Kidney glomerular epithelial cell (primary cell): ENCODE results near the gene AUTS2.

Source experiments
- DNase-seq: peaks from one replicate; lab custom pipeline; 2025; lab: John Stamatoyannopoulos, UW

The AUTS2 gene

DNA sequence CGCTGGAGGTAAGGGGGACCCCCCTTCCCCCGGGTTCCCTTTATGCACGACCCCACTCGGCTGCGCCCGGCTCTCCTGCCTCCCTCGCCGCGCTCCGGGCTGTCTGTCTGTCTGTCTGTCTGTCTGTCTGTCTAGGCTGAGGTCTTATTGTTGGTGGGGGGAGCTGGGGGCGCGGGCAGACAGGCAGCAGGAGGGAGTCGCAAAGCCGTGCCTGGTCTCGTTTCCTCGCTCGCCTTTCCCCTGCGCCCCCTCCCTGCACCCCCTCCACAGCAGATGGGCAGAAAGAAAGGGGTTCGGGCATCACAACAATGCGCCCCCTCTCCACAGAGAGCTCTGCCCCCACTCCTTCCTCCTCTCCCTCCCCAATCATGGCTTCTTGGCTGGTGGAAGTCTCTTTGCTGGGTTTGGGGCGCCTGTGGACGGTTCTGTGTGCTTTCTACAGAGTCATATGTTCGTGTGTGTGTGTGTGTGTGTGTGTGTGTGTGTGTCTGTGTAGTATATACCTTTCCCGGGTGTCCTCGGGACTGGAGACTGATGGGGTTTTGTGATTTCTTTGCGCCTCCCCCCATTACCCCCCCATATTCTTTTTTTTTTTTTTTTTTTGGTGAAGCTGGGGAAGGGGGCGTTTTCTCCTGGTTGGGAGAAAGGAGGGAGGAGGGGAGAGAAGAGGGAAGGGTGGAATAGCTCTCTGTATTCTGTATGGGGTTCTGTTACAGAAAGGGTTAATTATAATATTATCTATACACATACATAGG lies 1.9 kb downstream of the AUTS2 start:
- DNase-seq: no peak

DNA sequence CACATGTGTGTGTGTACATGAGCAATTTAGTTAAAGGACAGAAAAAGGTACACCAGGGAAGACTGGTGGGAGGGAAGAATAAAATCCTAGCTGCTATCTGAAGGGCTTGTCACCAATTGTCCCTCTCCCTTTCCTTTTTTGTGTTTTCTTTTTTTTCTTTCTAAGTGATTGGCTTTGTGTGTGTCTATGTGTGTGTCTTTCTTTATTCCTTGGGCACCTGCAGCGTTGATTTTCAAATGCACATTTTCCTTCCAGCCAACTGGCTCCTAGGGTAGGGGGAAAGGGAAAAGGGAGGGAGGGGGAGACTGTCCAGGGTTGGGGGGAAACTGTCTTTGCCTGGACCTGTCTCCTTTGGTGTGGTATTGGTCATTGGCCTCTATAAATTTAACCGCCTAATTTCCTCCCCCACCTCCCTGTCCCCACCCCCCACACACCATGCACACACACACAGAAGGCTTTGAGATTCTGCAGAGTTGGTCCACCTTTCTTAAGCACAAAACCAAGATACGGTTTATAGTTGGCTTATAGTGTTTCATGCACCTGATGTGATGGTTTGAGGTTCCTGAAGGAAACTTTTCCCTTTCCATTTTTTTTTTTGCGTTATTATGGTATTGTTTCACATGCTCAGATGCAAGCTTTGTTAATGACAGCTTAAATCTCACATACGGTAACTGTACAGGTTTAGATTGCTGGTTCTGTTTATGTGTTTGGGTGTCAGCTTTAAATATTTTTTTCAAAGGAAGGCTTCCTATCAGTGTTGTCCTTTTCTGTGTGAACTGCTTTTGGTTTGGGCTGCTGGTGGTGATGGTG lies 2.6 kb downstream of the AUTS2 start:
- no peak for DNase-seq

- DNase-seq: no peak
Observed at GRCh38 chr7:69602522-69602921, 4.2 kb downstream of the AUTS2 start.

GRCh38 chr7:69603351-69603750 lies 5.1 kb downstream of the AUTS2 start:
- DNase-seq: no peak

DNA sequence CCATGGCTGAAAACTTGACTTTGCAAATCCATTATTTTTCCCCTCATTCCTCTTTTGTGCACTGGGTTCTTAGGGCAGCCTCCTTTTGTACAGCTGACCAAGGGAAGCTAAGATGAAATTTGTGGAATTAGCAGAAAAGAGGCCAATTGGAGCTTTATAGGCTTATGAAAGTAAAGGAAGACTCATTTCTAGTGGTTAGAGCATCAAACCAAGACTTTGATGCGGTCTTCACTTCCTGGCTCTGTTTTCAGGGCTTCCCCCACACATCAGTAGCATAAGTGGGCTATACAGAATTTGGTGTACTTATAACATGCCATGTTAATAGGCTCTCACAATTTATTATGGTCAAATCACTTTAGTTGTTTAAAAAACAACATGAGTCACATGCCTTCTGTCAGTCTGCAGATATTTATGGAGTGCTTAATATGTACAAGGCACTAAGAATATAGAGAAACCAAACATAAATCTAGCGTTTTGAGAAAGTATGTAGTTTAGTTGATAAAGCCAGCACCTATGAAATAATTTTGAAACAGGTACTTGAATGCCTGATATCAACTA lies 5.7 kb downstream of the AUTS2 start:
- no peak for DNase-seq

- DNase-seq: peak; percentile 14
Observed at GRCh38 chr7:69605070-69605469, 6.8 kb downstream of the AUTS2 start.

- DNase-seq: no peak
Observed at GRCh38 chr7:69605546-69605945, 7.3 kb downstream of the AUTS2 start.

DNA sequence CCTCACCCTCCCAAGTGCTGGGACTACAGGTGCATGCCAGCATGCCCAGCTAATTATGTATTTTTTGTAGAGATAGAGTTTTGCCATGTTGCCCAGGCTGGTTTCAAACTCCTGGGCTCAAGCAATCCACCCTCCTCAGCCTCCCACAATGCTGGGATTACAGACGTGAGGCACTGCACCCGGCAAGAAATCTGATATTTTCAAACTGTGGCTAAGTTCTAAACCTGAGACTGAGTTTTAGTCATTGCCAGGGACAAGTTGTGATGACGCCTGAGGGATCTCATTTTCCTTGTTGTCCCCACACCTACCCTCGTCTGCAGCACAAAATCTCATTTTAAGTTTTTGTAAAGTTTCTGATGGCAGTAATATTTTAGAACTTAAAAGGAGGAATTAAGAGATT lies 9.8 kb downstream of the AUTS2 start:
- no peak for DNase-seq

DNA sequence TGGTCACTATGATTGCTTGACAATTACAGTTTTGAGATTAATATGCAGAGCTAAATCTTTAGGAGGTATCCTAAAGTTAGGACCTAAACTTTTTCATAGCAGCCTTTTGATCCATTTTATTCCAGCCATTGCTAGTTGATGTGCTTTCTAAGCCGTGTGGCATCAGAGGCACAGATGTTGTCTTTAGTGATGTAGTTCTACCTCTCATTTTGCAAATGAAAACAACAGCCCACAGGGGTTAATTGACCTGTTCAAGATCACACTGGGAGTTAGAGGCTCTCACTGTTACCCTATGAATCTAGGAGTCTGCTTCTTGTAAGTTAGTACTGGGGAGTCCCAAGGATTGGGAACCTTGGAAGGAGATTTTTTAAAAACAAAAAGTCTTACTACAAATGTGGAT lies 10.6 kb downstream of the AUTS2 start:
- DNase-seq: no peak

DNA sequence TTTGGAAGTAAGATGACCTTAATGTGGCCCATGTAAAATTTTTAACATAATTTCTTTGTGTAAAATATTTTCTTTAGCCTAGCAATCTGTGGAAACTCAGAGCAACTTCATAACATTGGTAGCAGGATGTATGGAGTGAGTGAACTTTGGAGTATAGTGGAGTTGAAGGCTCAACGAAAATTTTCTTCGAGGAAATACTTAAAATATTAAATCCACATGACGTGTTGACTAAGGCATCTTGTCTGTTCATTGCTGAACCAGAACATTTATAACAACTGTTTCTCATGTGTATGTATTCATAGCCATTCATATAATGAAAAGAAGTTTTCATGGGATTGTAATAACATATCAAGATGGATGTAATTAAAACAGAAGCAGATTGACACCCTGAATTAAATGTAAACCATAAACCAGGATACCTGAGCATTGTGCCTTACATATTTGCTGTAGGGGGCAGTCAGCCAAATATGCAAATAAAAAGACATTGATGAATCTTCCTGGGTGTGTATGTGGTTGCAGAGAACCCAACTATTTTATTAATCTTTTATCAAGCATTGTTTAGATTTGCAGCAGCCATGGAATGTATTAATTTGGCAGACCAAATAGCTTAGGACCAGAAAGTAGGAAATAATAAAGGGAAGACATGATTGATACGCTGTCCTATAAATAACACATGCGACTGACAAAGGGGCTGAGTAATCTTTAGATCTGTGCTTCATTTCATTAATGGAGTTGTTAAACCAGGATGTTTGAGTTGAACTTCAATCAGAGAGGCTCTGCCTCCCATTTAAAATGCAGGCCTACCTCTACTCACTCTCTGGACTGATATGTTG lies 11.5 kb downstream of the AUTS2 start:
- no peak for DNase-seq

- DNase-seq: no peak
Observed at GRCh38 chr7:69610374-69611084, 12.3 kb downstream of the AUTS2 start.

DNA sequence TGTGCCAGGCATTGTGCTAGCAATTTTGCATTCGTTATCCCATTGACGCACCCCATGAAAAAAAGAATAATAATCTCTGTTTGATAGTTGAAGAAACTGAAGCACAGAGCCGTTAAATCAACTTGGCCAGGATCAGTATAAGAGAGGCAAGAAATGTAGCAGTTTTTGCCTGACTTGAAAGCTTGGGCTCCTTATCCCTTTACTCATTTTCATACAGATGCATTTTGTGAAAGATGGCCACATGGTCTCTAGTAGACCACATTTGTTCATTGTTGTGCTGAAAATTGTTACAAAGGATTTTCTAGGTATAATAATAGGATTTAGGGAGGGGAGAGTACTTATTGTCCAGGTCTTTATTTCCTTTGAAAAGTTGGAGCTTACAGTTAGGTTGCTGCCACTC lies 14.7 kb downstream of the AUTS2 start:
- DNase-seq: no peak

DNA sequence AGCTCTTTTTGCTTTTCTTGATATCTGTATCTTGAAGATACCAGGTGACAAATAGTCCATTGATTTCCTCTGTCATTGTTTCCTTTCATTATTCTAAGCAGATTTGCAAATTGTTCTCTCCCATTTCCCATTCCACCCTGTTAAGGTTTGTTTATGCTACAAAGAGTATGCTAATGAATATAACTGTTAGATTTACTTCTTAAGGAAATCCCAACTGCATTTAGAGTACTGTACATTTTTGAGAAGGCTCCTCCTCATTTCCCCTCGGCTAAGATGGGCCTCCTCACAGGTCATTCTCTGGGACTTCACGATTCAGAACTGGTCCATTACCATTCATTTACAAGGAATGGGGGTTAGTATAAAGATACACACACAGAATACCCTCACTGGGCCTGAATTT lies 15.6 kb downstream of the AUTS2 start:
- DNase-seq: no peak

- no peak for DNase-seq
Observed at GRCh38 chr7:69615685-69616084, 17.4 kb downstream of the AUTS2 start.

DNA sequence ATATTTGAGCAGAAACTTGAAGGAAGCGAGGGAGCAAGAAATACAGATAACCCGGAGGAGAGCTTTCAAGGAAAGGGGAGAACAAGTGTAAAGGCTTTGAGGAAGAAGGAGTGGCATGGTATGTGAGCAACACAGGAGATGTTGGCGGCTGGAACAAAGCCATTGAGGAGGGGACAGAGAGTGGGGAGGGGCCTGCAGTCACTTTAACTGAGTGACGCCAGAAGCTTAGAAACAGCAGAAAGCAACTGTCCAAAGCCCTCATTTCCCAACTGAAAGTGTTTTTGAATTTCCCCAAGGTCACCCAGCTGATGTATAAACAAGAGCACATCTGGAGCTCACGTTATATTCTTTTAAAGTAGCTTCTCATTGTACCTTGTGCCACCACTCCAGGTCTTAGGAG lies 19.1 kb downstream of the AUTS2 start:
- no peak for DNase-seq

DNA sequence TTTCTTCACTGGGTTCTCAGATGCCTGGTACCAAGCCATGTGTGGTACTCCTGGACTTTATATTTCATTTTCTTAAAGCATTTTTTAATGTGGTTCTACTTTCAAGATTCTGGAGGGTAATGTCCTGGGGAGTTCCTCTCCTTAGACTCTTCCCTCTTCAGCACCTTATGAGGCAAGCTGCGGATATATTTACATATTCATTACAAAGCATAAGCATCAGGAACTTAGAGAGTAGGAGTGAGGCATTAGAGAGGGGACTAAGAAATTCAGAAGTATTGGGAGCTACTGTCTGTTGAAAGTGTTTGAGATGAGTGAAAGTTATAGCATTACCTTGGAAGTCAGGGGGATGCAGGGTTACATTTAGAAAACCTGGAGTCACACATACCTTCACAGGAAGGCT lies 20.8 kb downstream of the AUTS2 start:
- DNase-seq: no peak

GRCh38 chr7:69619635-69620034 lies 21.4 kb downstream of the AUTS2 start:
- DNase-seq: peak; percentile 9

GRCh38 chr7:69620063-69620462 lies 21.8 kb downstream of the AUTS2 start:
- no peak for DNase-seq

DNA sequence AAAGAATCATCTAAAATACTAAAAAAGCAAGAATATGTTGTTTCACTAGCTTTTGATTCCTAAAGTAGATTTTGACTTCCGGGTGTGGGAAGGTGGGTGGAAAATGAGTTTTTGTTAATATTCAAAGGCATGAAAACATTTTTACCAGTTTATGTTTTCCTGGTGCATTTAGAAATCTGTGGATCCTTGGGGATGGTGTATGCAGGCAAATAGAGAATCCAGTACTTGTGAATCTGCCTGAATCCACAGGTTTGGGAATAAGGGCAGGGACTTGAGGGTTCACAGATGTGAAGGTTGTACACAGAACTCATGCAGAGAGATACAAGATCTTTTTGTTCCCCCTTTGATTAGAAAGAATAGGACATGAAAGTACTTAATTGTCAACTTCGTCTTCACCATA lies 22.4 kb downstream of the AUTS2 start:
- DNase-seq: no peak

GRCh38 chr7:69622014-69622835 lies 23.9 kb downstream of the AUTS2 start:
- DNase-seq: no peak

DNA sequence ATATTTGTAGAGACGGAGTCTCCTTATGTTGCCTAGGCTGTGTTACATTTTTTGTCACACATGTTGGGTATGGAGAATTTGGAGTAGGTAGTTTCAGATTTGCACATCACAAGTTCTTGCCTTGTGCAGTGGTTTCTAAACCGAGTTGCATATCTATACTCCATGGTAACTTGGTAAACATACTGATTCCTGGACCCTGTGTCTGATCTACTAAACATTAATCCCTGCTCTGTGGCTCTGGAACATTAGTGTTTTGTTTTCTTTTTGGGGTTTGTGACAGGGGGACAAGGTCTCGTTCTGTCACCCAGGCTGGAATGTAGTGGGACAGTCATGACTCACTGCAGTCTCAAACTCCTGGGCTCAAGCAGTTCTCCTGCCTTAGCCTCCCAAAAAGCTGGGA lies 24.7 kb downstream of the AUTS2 start:
- DNase-seq: no peak
